RWPE2 (cell line): ENCODE results near the gene SLAIN1.

Experiments
- ATAC-seq: fragments of 200-7000 bp; cut with Tn5 transposase; 3 replicates; pipeline ENCODE4 v1.9.1; 2021; ENCODE audit warnings: low read depth
- DNase-seq: peaks from one replicate; pipeline ENCODE4 v3.0.0-alpha.2; 2020; ENCODE audit warnings: low spot score
- H3K27ac ChIP-seq: fragments of 450-650 bp; 2 replicates; pipeline ENCODE4 v1.5.1; 2017; ENCODE audit warnings: mild to moderate bottlenecking; ENCODE audit not compliant: poor library complexity, severe bottlenecking
- H3K27me3 ChIP-seq: fragments of 250-450 bp; sonication (Bioruptor Pico); 2 replicates; pipeline ENCODE4 v1.5.1; 2021; ENCODE audit warnings: mild to moderate bottlenecking, moderate library complexity; ENCODE audit not compliant: insufficient read depth, poor library complexity, severe bottlenecking
- H3K36me3 ChIP-seq: fragments of 250-450 bp; sonication (Bioruptor Pico); 2 replicates; pipeline ENCODE4 v1.5.1; 2020; ENCODE audit warnings: low read depth, mild to moderate bottlenecking, moderate library complexity
- H3K4me1 ChIP-seq: fragments of 250-450 bp; sonication (Bioruptor Pico); 2 replicates; pipeline ENCODE4 v1.5.1; 2021; ENCODE audit warnings: mild to moderate bottlenecking, moderate library complexity; ENCODE audit not compliant: insufficient read depth, poor library complexity, severe bottlenecking
- H3K4me3 ChIP-seq: fragments of 250-450 bp; sonication (Bioruptor Pico); 2 replicates; pipeline ENCODE4 v1.5.1; 2021; ENCODE audit warnings: mild to moderate bottlenecking, moderate library complexity; ENCODE audit not compliant: severe bottlenecking
- H3K9me3 ChIP-seq: fragments of 250-450 bp; sonication (Bioruptor Pico); 2 replicates; pipeline ENCODE4 v1.5.1; 2021; ENCODE audit warnings: mild to moderate bottlenecking, moderate library complexity; ENCODE audit not compliant: severe bottlenecking
- TF ChIP-seq, protein P1 (sequence below): fragments of 450-650 bp; IDR thresholded peaks from one replicate; pipeline ENCODE4 v1.5.1; 2017; ENCODE audit warnings: mild to moderate bottlenecking, moderate library complexity; ENCODE audit not compliant: poor library complexity, severe bottlenecking

Gene SLAIN1

DNA sequence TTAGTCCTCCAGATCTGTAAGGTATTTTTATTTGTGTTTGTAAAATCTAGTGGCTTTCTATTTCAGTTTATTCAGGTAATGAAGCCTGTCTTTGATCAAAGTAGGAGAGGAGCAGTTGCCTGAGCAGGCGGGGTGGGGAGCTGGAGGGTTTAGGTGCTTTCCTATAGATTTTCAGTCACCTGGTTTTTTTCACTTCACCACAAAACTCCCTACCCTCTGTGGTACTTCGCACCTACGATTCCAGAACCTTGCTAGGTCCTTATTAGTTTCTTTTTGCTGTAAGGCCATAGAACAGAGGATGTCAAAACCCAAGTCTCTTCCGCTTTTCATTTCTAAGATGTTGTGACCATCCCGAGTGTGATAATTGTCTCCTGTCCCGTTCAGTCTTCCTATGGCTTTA, 26.6 kb downstream of the SLAIN1 start:
- no peak overlapping the region for H3K27ac ChIP-seq
- DNase-seq = no peak
- no peaks in the 10 kb centered on the region for H3K4me1 ChIP-seq
- TF ChIP-seq, protein P1, sequence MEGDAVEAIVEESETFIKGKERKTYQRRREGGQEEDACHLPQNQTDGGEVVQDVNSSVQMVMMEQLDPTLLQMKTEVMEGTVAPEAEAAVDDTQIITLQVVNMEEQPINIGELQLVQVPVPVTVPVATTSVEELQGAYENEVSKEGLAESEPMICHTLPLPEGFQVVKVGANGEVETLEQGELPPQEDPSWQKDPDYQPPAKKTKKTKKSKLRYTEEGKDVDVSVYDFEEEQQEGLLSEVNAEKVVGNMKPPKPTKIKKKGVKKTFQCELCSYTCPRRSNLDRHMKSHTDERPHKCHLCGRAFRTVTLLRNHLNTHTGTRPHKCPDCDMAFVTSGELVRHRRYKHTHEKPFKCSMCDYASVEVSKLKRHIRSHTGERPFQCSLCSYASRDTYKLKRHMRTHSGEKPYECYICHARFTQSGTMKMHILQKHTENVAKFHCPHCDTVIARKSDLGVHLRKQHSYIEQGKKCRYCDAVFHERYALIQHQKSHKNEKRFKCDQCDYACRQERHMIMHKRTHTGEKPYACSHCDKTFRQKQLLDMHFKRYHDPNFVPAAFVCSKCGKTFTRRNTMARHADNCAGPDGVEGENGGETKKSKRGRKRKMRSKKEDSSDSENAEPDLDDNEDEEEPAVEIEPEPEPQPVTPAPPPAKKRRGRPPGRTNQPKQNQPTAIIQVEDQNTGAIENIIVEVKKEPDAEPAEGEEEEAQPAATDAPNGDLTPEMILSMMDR = no peak
- H3K9me3 ChIP-seq = no peaks in the 10 kb centered on the region
- no peak for ATAC-seq
- H3K36me3 ChIP-seq = no peaks in the 10 kb centered on the region
- no peak overlapping the region for H3K4me3 ChIP-seq
- H3K27me3 ChIP-seq = peaks cover 3% of the 10 kb centered on the region

DNA sequence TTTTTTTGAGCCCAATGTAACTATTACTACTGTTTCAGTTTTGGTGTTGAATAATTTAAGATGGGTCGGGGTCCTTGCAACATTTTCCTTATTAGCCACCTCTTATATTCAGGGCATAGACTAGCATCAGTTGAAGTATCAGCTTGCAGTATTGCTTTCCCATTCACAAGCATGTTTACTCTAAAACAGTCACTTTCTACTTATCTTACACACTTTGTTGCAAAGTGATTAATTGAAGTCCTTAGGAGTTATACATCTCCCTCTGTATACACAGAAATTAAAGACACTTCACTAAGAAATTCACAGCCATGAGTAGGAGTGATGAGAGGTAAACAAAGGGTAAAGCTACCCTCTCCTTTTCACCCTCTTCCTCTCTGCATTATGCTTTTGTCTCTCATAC, 27.6 kb downstream of the SLAIN1 start:
- DNase-seq (no peak), ATAC-seq (no peak)
- peaks cover 3% of the 10 kb centered on the region for H3K27me3 ChIP-seq
- no peak overlapping the region for H3K27ac ChIP-seq
- no peak overlapping the region for H3K4me3 ChIP-seq
- H3K9me3 ChIP-seq = no peaks in the 10 kb centered on the region
- H3K36me3 ChIP-seq = no peaks in the 10 kb centered on the region
- TF ChIP-seq, protein P1 = no peak
- no peaks in the 10 kb centered on the region for H3K4me1 ChIP-seq

DNA sequence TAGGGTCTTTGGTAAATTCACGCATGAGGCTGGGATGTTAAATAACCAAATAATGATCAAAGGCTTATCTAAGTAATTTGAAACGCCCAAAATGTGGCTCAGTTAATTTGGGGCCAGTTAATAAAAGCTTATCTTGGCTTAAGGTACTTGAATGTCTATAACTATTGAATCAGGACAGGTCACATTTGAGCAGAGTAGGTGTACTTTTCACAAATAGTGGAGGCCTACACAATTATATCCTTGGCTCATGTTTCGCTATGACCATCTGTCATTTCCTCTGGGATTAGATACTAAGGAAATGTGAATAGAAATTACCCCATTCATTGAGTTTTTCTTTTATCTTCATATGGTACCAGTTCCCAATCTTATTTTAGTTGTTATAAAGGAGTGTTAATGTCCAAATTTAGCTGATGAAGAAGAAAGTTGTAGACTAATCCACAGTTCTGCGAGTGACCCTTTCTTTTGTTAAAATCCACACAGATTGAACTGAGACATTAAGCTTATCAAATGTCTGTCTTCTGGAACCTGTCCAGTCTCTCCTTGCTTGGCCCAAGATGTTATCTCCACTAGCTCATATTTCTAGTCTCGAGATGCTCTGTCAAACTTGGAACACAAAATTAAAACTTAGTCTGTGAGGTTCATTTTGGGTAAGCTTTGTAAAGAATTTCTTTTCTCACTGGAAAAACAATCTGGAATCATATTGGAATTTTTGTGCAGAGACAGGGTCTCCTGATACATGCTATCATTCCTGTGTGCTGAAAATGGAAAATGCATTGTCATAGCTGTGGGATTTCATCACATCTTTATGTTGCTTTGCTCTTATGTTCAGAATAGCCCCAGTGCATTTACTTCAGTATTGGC, 31.0 kb downstream of the SLAIN1 start:
- DNase-seq (no peak), ATAC-seq (no peak)
- Histone ChIP-seq H3K27me3 (no peaks in the 10 kb centered on the region), H3K4me1 (no peaks in the 10 kb centered on the region), H3K4me3 (no peak overlapping the region), H3K9me3 (no peaks in the 10 kb centered on the region), H3K36me3 (no peaks in the 10 kb centered on the region), H3K27ac (no peak overlapping the region)
- TF ChIP-seq, protein P1 = no peak

DNA sequence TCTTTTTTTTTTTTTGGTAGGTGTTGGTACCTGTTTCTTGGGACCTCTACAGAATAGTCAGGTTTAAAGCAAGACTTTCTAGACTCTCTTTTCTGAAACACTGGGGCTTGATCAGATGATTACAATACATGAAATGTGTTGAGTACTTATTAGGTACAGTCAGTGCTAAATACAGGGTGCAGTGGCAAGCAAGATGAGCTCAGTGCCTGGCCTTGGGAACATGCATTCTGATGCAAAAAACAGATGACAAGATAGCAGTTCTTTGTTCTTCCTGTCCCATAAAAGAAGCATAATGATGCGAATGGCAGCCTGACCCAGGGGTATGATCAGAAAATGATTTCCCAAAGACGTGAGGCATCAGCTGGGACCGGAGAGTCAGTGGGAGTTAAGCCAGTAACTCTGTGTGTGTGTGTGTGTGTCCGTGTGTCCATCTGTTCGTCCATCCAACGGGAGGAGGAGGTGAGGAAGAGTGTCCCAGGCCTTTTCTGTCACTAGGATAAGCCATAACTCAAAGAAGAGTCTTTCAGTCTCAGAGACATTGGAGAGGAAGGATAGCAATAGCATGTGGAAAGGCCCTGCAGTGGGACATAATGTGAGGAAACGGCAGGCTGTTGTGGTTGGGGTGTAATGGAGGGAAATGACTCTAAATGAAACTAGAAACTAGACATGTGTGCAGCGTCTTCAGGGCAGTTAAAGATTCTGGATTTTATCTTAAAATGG, 32.2 kb downstream of the SLAIN1 start:
- no peak for DNase-seq
- H3K4me1 ChIP-seq = no peaks in the 10 kb centered on the region
- no peak for ATAC-seq
- H3K27me3 ChIP-seq = no peaks in the 10 kb centered on the region
- TF ChIP-seq, protein P1 = no peak
- H3K4me3 ChIP-seq = no peak overlapping the region
- H3K9me3 ChIP-seq = no peaks in the 10 kb centered on the region
- no peak overlapping the region for H3K27ac ChIP-seq
- no peaks in the 10 kb centered on the region for H3K36me3 ChIP-seq

DNA sequence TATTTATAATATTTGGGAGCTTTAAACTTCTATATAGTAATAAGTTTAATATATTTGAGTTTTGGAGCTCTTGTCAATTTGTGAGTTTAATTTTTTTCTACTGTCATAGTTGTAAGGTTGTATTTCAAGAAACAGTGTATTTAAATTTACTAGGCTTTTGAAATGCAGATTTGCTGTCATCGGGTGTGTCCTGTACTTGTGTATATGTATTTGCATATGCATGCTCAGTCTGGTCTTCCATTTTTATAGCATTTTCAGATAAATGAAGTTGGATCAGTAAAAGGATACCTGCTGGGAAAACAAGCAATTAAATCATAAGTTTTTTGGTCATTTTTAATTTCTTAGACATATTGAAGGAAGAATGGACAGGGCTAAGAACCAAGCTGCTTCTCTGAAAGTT, 33.1 kb downstream of the SLAIN1 start:
- Histone ChIP-seq H3K4me1 (no peaks in the 10 kb centered on the region), H3K4me3 (no peak overlapping the region), H3K9me3 (no peaks in the 10 kb centered on the region), H3K27me3 (no peaks in the 10 kb centered on the region), H3K36me3 (no peaks in the 10 kb centered on the region), H3K27ac (no peak overlapping the region)
- DNase-seq (no peak), ATAC-seq (no peak)
- TF ChIP-seq, protein P1 = no peak
